CD4-positive, CD25-positive, alpha-beta regulatory T cell (primary cell): ENCODE data around the gene TMOD2. TPM values are rescaled to one million over a fixed set of nuclear protein-coding genes. Genes with fewer than 3 reads are reported as not detected.

Source experiments
- ATAC-seq, 2 donors: fragments of 150-1000 bp; cut with Tn5 transposase; one replicate each; pipeline ENCODE4 v1.10.0; 2021; ENCODE audit warnings: low read depth in 2 of 2, moderate number of reproducible peaks in 2 of 2, moderate library complexity in 1 of 2
- DNase-seq, 3 donors: peaks; one replicate each; pipeline versions ENCODE4 v3.0.0 to v3.0.0-alpha.2; 2012 to 2022; ENCODE audit warnings: mixed read lengths in 1 of 3
- H3K27ac ChIP-seq: one replicate; pipeline ENCODE4 v1.7.0; 2013; ENCODE audit warnings: mild to moderate bottlenecking, low read length; ENCODE audit not compliant: insufficient read depth, poor library complexity, severe bottlenecking
- H3K27me3 ChIP-seq: one replicate; pipeline ENCODE4 v1.7.0; 2013; ENCODE audit warnings: low read length; ENCODE audit not compliant: control insufficient read depth, insufficient read depth
- H3K36me3 ChIP-seq: one replicate; pipeline ENCODE4 v1.7.0; 2013; ENCODE audit warnings: mild to moderate bottlenecking, low read length, moderate library complexity; ENCODE audit not compliant: control insufficient read depth, insufficient read depth
- H3K4me1 ChIP-seq: 2 replicates; pipeline ENCODE4 v1.7.0; 2013; ENCODE audit warnings: mild to moderate bottlenecking, low read length; ENCODE audit not compliant: insufficient read depth, control insufficient read depth, poor library complexity, severe bottlenecking
- H3K4me3 ChIP-seq: one replicate; pipeline ENCODE4 v1.7.0; 2013; ENCODE audit warnings: low read depth, mild to moderate bottlenecking, low read length, moderate library complexity
- H3K9me3 ChIP-seq, 2 experiments: 1 replicate in 1 of 2; 2 replicates in 1 of 2; pipeline ENCODE4 v1.7.0; 2013; ENCODE audit warnings: low read length in 2 of 2, mild to moderate bottlenecking in 1 of 2, moderate library complexity in 1 of 2; ENCODE audit not compliant: control insufficient read depth in 2 of 2
- H3K27ac Mint-ChIP-seq, 3 donors: one replicate each; pipeline ENCODE4 v1.8.0; 2020 to 2022; ENCODE audit warnings: mild to moderate bottlenecking in 3 of 3, mixed read lengths in 3 of 3, moderate library complexity in 2 of 3
- H3K27me3 Mint-ChIP-seq: one replicate; pipeline ENCODE4 v1.8.0; 2022; ENCODE audit warnings: mild to moderate bottlenecking, mixed read lengths
- H3K36me3 Mint-ChIP-seq: one replicate; pipeline ENCODE4 v1.8.0; 2020; ENCODE audit warnings: mixed read lengths
- H3K4me1 Mint-ChIP-seq, 4 donors: one replicate each; pipeline ENCODE4 v1.8.0; 2020 to 2022; ENCODE audit warnings: mixed read lengths in 4 of 4, mild to moderate bottlenecking in 1 of 4
- H3K4me3 Mint-ChIP-seq, 4 donors: one replicate each; pipeline ENCODE4 v1.8.0; 2020 to 2022; ENCODE audit warnings: mild to moderate bottlenecking in 4 of 4, mixed read lengths in 4 of 4, moderate library complexity in 3 of 4
- H3K9me3 Mint-ChIP-seq, 7 donors: one replicate each; pipeline ENCODE4 v1.8.0; 2020 to 2022; ENCODE audit warnings: mixed read lengths in 7 of 7, mild to moderate bottlenecking in 3 of 7, moderate library complexity in 2 of 7
- polyA plus RNA-seq, 4 donors: library from polyadenylated mRNA; unstranded; fragments of 300-500 nt; fragmentation: Illumina TruSeq; gene quantifications; one replicate each; pipeline ENCODE4 v1.2.3, GENCODE V29; 2021
- total RNA-seq: library from RNA; stranded (reverse); gene quantifications from one replicate; pipeline ENCODE4 v1.2.3, GENCODE V29; 2022

Gene TMOD2
- total and polyA plus RNA-seq, 5 donors from 2014 or later = 0.87 to 3.7 (median 1.2) TPM

DNA sequence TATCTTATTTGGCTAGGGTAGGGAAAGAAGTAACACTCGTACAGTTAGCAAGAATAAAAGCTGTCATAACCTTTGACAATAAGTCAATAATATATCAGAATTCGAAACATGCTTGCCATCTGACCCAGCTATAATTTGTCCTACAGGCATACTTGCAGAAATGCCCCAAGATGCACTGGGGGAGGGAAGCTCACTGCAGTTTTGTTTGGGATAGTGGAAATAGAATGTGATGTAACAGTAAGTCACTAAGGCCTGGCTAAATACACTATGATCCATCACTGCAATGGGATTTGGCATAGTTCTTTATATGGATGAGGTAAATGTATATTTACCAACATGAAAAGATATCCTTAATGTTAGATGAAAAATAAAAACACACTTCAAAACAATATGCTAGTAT is 52.6 kb downstream of the TMOD2 start:
- peaks cover 5% of the 10 kb centered on the region for H3K36me3 ChIP-seq
- Mint-ChIP-seq H3K27ac (no peak overlapping the region), H3K4me1 (no peaks in the 10 kb centered on the region), H3K36me3 (peaks cover 39% of the 10 kb centered on the region), H3K9me3 (no peaks in the 10 kb centered on the region), H3K4me3 (no peak overlapping the region), H3K27me3 (peaks cover 4% of the 10 kb centered on the region)
- H3K9me3 ChIP-seq = no peaks in the 10 kb centered on the region
- no peak overlapping the region for H3K27ac ChIP-seq
- no peaks in the 10 kb centered on the region for H3K27me3 ChIP-seq
- DNase-seq = no peak
- no peaks in the 10 kb centered on the region for H3K4me1 ChIP-seq
- ATAC-seq = no peak
- no peak overlapping the region for H3K4me3 ChIP-seq

DNA sequence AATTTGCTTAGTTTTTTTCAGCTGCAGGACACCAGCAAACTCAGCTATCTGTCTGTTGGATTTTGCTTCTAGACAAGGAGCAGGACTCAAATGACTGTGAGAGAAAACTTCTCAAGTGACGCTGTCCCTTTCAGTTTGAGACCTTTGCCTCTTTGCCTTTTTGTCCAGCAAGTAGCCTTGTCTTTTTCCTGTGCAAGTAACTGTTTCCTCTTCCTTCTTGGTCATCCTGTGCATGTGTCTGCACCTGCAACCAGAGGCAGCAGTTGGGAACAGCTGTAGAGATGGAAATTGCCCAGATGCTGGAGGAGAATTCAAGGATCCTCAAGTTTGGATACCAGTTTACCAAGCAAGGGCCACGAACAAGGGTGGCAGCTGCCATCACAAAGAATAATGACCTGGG is 54.7 kb downstream of the TMOD2 start:
- Histone ChIP-seq H3K4me1 (no peaks in the 10 kb centered on the region), H3K27me3 (no peaks in the 10 kb centered on the region), H3K27ac (no peak overlapping the region), H3K4me3 (no peak overlapping the region), H3K9me3 (no peaks in the 10 kb centered on the region), H3K36me3 (peaks cover 5% of the 10 kb centered on the region)
- Mint-ChIP-seq H3K9me3 (no peaks in the 10 kb centered on the region), H3K4me1 (no peaks in the 10 kb centered on the region), H3K4me3 (no peak overlapping the region), H3K36me3 (peaks cover 30% of the 10 kb centered on the region), H3K27me3 (no peaks in the 10 kb centered on the region), H3K27ac (no peak overlapping the region)
- no peak for ATAC-seq
- no peak for DNase-seq

DNA sequence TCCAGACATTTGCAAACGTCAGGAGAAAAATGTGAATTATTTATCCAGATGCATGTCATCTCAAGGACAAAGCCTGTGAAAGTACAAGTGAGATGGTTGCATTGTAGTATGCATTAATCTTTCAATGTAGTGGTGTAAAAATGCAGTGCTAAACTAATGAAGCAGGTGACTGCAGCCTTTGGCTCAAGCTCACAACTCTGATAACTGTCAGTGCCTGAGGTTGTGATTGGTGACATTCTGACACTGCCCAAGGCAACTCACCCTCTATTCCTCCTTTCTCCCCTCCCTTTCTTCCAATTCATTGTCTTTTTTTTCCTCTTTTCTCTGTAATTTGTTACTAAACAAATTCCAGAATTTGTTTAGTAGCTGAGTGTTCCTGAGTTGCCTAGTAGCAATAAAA is 58.1 kb downstream of the TMOD2 start:
- no peaks in the 10 kb centered on the region for H3K9me3 ChIP-seq
- DNase-seq (no peak), ATAC-seq (no peak)
- no peaks in the 10 kb centered on the region for H3K4me1 Mint-ChIP-seq
- H3K4me3 ChIP-seq = no peak overlapping the region
- H3K27me3 Mint-ChIP-seq = no peaks in the 10 kb centered on the region
- no peak overlapping the region for H3K27ac Mint-ChIP-seq
- no peak overlapping the region for H3K27ac ChIP-seq
- H3K36me3 Mint-ChIP-seq = peaks cover 35% of the 10 kb centered on the region
- no peaks in the 10 kb centered on the region for H3K4me1 ChIP-seq
- no peaks in the 10 kb centered on the region for H3K27me3 ChIP-seq
- H3K36me3 ChIP-seq = peaks cover 5% of the 10 kb centered on the region
- H3K4me3 Mint-ChIP-seq = no peak overlapping the region
- no peaks in the 10 kb centered on the region for H3K9me3 Mint-ChIP-seq

DNA sequence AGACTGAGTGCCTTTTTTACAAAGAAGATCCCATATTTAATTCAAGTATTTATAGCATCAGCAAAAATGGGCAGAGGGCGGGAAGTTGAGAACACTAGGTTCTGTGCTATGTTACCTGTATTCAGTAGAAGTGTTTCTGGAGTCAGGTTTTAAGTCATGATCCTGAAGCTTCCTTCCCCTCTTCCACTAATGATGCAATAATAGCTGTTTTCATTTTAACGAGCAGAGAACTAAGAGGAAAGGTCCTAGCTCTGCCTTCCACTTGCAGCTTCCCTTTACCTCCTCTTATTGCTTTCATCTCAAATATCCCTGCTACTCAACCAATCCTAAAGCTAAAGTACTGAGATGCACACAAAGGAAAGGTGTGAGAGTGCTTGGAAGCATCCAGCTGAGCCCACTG is 61.2 kb downstream of the TMOD2 start:
- H3K4me3 ChIP-seq = no peak overlapping the region
- no peak overlapping the region for H3K27ac Mint-ChIP-seq
- no peaks in the 10 kb centered on the region for H3K4me1 ChIP-seq
- no peak for ATAC-seq
- no peaks in the 10 kb centered on the region for H3K9me3 ChIP-seq
- no peak overlapping the region for H3K4me3 Mint-ChIP-seq
- no peaks in the 10 kb centered on the region for H3K4me1 Mint-ChIP-seq
- no peak overlapping the region for H3K27ac ChIP-seq
- no peaks in the 10 kb centered on the region for H3K27me3 Mint-ChIP-seq
- peaks cover 0 to 2% (median 0%) of the 10 kb centered on the region in 7 donors for H3K9me3 Mint-ChIP-seq
- H3K27me3 ChIP-seq = no peaks in the 10 kb centered on the region
- peaks cover 22% of the 10 kb centered on the region for H3K36me3 Mint-ChIP-seq
- DNase-seq = no peak
- H3K36me3 ChIP-seq = no peaks in the 10 kb centered on the region

DNA sequence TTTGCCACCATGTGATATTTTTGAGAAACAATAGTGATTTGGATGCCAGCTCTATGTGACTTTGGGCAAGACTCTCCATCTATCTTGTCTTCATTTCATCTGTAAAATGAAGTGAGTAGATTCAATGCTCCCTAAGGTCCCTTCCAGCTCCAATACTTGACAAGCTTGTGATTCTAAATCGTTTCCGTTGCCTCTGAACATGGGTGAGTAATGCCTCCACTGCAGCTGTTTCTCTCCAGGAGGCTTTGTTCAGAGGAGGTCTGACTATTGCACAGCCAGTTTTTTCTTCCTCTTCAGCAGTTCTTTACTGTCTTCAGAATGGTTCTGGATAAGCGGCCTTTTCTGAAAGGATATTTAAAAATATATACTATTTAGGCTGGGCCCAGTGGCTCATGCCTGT is 63.2 kb downstream of the TMOD2 start:
- Histone ChIP-seq H3K27ac (no peak overlapping the region), H3K9me3 (no peaks in the 10 kb centered on the region), H3K4me1 (no peaks in the 10 kb centered on the region), H3K27me3 (no peaks in the 10 kb centered on the region), H3K4me3 (no peak overlapping the region), H3K36me3 (no peaks in the 10 kb centered on the region)
- peaks cover under 1% of the 10 kb centered on the region for H3K27me3 Mint-ChIP-seq
- no peaks in the 10 kb centered on the region for H3K4me1 Mint-ChIP-seq
- no peak overlapping the region for H3K27ac Mint-ChIP-seq
- ATAC-seq (no peak), DNase-seq (no peak)
- peaks cover 0 to 6% (median under 1%) of the 10 kb centered on the region in 7 donors for H3K9me3 Mint-ChIP-seq
- peaks cover 25% of the 10 kb centered on the region for H3K36me3 Mint-ChIP-seq
- H3K4me3 Mint-ChIP-seq = no peak overlapping the region

DNA sequence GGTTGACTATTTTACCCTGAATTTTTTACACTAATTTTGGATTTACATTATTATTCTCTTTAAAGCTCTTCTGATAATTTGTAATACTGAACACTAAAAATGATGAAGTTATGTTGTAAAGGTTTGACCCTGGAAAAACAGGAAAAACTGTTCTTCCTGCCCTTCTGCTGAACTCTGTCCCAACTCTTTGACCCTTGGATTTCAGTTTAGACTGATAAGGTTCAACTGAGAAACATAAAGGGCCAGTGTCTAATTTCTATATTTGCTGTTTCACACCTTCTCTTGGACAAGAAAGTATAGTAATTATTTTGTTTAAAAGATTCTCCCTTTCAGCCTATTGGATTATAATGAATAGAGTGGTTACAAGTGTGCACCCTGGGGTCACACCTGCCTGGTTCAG is 65.2 kb downstream of the TMOD2 start:
- no peak overlapping the region for H3K27ac Mint-ChIP-seq
- DNase-seq (no peak), ATAC-seq (no peak)
- Histone ChIP-seq H3K9me3 (peaks cover 13 to 15% of the 10 kb centered on the region in 2 experiments), H3K4me1 (no peaks in the 10 kb centered on the region), H3K36me3 (no peaks in the 10 kb centered on the region), H3K27me3 (no peaks in the 10 kb centered on the region), H3K27ac (no peak overlapping the region), H3K4me3 (no peak overlapping the region)
- peaks cover 6 to 20% (median 10%) of the 10 kb centered on the region in 7 donors for H3K9me3 Mint-ChIP-seq
- H3K4me1 Mint-ChIP-seq = no peaks in the 10 kb centered on the region
- peaks cover 18% of the 10 kb centered on the region for H3K27me3 Mint-ChIP-seq
- peaks cover 18% of the 10 kb centered on the region for H3K36me3 Mint-ChIP-seq
- H3K4me3 Mint-ChIP-seq = no peak overlapping the region

DNA sequence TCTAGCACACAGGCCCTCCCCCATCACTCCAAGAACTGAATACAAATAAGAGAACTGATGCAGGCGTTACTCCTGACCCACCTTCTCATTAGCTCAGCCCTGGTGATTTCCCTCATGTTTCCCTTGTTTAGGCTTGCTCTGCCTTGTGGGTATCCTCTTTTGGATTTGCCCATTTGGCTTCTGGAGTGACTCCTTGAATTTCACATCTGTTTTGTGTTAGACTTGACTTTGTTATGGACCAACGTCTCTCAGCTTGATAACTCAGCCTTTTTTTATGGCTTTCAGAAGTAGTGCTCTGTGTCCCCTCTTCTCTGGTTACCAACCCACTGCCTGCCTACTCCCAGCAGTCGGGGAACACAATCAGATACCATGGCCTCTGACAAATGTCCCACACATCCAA is 66.8 kb downstream of the TMOD2 start:
- no peaks in the 10 kb centered on the region for H3K27me3 ChIP-seq
- H3K9me3 ChIP-seq = peaks cover 15 to 17% of the 10 kb centered on the region in 2 experiments
- peaks cover 6 to 20% (median 10%) of the 10 kb centered on the region in 7 donors for H3K9me3 Mint-ChIP-seq
- DNase-seq (no peak), ATAC-seq (no peak)
- H3K36me3 ChIP-seq = no peaks in the 10 kb centered on the region
- peaks cover 16% of the 10 kb centered on the region for H3K36me3 Mint-ChIP-seq
- peak overlapping the region in 1 of 4 donors; percentile 28 for H3K4me3 Mint-ChIP-seq
- no peaks in the 10 kb centered on the region for H3K4me1 Mint-ChIP-seq
- no peak overlapping the region for H3K27ac ChIP-seq
- no peak overlapping the region for H3K27ac Mint-ChIP-seq
- H3K27me3 Mint-ChIP-seq = peaks cover 18% of the 10 kb centered on the region
- no peaks in the 10 kb centered on the region for H3K4me1 ChIP-seq
- H3K4me3 ChIP-seq = no peak overlapping the region

DNA sequence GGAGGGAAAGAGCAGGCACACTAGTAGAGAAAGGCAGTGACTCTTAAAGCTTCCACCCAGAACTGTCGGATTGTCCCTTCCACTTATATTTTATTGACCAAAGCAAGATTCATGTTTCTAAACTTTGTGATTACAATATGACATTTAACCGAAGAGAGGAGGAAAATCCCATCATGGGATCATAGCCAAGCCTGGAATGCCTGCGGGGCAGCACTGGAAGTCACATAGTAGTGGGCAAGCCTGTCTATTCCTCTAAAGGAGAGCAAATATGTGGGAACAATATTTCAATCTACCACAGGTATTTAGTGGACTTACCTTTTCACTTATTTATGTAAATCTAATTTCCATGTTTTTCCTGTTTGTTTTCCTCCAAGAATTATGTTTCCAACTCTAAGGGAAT is 74.3 kb downstream of the TMOD2 start:
- H3K4me3 Mint-ChIP-seq = peak overlapping the region in 1 of 4 donors; percentile 58
- DNase-seq = no peak
- ATAC-seq = no peak
- Histone ChIP-seq H3K27me3 (no peaks in the 10 kb centered on the region), H3K4me1 (peaks cover 4% of the 10 kb centered on the region), H3K9me3 (peaks cover 10 to 11% of the 10 kb centered on the region in 2 experiments), H3K36me3 (no peaks in the 10 kb centered on the region), H3K4me3 (no peak overlapping the region), H3K27ac (no peak overlapping the region)
- H3K4me1 Mint-ChIP-seq = peaks cover under 1 to 10% (median 4%) of the 10 kb centered on the region in 4 donors
- peaks cover 23% of the 10 kb centered on the region for H3K27me3 Mint-ChIP-seq
- H3K36me3 Mint-ChIP-seq = no peaks in the 10 kb centered on the region
- H3K9me3 Mint-ChIP-seq = peaks cover 3 to 13% (median 5%) of the 10 kb centered on the region in 7 donors
- H3K27ac Mint-ChIP-seq = no peak overlapping the region
